Tibial nerve (tissue), 3 donors: Measurements from ENCODE around the gene MKLN1.

ENCODE experiments used
- POLR2A ChIP-seq, 2 donors: fragments of 450-650 bp; IDR thresholded peaks; one replicate each; pipeline ENCODE4 v1.6.1; 2017; ENCODE audit warnings: antibody characterized with exemption in 2 of 2, mild to moderate bottlenecking in 2 of 2, moderate library complexity in 2 of 2
- TF ChIP-seq, protein P1 (sequence below), 5 experiments: fragments of 200-600 bp in 3 of 5; fragments of 450-650 bp in 2 of 5; sonication (generic) in 3 of 5; IDR thresholded peaks; one replicate each; pipeline ENCODE4 v1.5.1; 2016 to 2019; ENCODE audit warnings: antibody characterized with exemption in 5 of 5, mild to moderate bottlenecking in 3 of 5, moderate library complexity in 2 of 5

DNA sequence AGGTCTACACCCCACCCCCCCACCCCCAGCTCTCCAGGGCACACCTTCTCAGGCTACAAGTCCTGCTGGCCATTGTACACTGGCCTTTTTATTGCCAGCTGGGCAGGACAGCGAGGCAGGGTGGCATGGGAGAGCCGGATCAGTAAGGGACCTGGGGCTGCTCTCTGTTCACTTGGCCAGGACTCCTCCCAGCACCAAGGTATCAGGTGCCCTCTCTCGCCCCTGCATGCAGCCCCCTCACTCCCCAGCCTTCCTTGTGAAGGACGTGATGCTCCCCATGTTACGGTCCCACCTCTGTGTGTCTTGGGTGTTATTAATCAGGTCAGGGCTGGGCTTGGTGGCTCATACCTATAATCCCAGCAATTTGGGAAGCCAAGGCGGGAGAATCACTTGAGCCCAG, 202.5 kb downstream of the MKLN1 start:
- TF ChIP-seq, protein P1, sequence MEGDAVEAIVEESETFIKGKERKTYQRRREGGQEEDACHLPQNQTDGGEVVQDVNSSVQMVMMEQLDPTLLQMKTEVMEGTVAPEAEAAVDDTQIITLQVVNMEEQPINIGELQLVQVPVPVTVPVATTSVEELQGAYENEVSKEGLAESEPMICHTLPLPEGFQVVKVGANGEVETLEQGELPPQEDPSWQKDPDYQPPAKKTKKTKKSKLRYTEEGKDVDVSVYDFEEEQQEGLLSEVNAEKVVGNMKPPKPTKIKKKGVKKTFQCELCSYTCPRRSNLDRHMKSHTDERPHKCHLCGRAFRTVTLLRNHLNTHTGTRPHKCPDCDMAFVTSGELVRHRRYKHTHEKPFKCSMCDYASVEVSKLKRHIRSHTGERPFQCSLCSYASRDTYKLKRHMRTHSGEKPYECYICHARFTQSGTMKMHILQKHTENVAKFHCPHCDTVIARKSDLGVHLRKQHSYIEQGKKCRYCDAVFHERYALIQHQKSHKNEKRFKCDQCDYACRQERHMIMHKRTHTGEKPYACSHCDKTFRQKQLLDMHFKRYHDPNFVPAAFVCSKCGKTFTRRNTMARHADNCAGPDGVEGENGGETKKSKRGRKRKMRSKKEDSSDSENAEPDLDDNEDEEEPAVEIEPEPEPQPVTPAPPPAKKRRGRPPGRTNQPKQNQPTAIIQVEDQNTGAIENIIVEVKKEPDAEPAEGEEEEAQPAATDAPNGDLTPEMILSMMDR (IDR thresholded peaks at IDR 0.05): no peak
- no peak for TF ChIP-seq POLR2A (IDR thresholded peaks at IDR 0.05)
